HuH-7.5 (cell line): ENCODE measurements around the gene PPHLN1.

ENCODE experiments used
- DNase-seq: peaks from one replicate; pipeline ENCODE4 v3.0.0; 2011; ENCODE audit warnings: low spot score

PPHLN1 gene

GRCh38 chr12:42442311-42442759 lies 116.4 kb downstream of the PPHLN1 start:
- no peak for DNase-seq

DNA sequence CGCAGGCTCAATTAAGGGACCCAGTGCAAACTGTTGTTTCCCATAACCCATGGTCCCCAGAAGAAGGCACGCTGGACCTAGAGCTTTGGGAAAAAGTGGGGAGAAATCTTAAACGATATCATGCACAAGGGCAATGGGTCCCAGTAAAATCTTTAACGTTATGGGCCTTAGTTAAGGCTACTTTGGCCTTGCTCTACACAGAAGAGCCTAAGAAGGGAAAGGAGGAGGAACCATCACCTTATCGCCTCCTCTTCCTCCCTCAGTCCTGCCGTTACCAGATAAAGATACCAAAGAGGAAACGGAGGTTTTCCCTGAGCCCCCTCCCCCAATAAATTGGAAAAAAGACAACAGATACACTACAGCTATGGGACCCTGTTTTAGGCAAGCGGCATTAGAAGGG lies 116.9 kb downstream of the PPHLN1 start:
- DNase-seq: no peak

GRCh38 chr12:42444192-42444943 lies 118.4 kb downstream of the PPHLN1 start:
- DNase-seq: no peak

DNA sequence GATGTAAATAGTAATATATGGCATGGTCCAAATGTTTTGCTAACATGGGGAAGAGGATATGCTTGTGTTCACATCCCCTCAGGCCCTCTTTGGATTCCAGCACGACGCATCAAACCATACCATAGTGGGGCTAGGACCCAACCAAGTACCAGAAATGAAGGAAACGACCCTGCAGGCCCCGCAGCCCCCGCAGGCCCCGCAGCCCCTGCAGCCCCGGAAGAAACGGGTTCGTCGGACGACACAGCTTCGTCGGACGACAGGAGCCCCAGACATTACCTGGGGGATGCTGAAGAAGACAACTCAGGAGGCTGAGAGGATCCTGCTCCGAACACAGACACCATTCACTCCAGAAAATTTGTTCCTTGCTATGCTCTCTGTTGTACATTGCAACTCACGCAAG lies 119.9 kb downstream of the PPHLN1 start:
- no peak for DNase-seq

DNA sequence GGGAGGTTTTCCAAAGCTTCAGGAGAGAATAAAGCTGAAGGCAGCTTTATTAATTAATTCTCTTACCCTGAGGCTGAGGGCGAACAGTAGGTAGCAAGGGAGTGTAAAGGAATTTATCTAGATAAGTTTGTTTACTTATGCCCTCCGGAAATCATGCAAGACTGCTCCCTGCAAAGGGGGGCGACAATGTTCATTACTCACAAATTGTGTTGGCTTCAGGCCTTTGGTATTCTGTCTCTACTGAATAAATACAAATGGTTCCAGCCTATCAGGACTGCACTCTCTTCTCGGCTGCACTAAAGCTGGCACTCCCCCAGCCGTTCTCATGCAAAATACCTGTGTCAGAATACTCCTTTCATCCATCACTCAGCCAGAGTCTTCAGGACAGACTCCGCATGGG lies 120.8 kb downstream of the PPHLN1 start:
- DNase-seq: no peak

DNA sequence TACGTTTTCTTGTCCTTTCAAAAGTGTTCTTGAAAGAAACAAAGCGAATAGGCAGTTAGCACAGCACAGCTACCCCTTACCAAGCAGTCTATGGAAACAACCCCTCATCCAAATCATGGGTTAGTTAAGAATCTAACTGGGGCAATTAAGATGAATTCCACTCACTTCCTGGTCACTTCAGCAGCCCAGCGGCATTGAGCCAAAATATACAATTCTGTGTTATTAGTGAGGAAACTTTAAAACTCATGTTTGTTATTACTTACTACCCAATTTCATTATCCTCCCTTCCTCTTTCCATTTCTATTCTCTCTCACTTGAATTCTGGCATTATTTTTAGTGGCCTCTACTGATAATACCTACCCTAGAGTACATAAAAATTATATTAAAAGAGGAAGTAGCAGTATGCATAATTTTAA lies 121.4 kb downstream of the PPHLN1 start:
- DNase-seq: no peak

- no peak for DNase-seq
Observed at GRCh38 chr12:42448841-42449240, 122.9 kb downstream of the PPHLN1 start.

GRCh38 chr12:42450248-42450647 lies 124.3 kb downstream of the PPHLN1 start:
- no peak for DNase-seq

DNA sequence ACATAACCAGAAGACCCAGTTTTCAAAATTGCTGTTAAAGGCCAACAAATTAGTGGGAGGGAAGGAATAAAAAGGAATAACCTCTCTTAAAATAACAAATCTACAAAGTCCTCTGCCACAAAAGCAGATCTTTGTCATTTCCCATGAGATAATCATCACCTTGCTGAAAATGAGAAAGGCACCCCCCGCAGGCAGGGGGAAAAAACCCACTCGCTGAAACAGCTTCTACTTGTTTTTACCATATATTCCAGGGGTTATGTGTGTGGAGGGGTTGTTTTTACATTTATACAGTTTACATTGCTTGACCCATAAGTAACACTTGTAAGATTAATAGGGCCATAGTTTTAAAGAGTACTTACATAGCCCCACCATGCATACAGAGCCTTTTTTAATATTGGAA lies 132.6 kb downstream of the PPHLN1 start:
- no peak for DNase-seq

DNA sequence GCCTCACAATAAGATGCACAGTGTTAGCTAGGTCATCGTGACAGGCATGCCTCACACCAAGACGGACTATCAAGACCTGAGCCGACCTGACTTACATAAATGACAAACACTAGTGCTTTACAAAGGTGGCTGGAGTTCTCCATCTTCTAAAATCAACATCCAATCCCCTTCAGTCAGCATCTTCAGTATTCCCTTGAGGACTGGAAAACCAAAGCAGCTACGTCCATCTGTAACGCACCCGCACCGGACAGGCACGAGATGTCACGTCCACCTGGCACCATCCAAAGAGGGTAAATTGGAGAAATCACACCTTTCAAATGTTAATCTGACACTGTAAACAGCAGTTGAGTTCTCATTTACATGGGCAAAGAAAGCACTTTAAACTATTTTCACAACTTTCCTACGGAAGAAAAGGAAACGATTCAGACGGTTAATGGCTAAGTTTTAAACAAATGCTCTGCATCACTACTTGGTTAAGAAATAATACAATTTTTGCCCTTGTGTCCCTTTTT lies 133.4 kb downstream of the PPHLN1 start:
- DNase-seq: no peak

DNA sequence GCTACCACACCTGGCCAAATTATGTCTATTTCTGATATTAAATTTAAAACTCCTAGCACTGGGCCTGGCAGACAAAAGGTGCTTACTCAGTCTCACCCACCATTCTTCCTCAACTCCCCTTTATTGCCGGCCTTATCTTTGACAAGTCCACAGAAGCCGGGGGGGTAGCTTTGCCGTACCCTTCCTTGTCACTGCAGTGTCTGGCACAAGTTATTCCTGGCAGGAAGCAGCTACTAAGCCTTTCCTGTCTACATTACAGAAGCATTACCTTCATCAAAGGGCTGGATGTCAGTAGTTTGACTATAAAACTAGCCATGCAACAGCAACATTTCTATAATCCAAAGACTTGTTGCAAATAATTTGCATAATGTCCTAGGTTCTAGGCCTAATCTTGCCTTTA lies 136.5 kb downstream of the PPHLN1 start:
- DNase-seq: no peak

GRCh38 chr12:42463671-42464070 lies 137.7 kb downstream of the PPHLN1 start:
- DNase-seq: no peak

DNA sequence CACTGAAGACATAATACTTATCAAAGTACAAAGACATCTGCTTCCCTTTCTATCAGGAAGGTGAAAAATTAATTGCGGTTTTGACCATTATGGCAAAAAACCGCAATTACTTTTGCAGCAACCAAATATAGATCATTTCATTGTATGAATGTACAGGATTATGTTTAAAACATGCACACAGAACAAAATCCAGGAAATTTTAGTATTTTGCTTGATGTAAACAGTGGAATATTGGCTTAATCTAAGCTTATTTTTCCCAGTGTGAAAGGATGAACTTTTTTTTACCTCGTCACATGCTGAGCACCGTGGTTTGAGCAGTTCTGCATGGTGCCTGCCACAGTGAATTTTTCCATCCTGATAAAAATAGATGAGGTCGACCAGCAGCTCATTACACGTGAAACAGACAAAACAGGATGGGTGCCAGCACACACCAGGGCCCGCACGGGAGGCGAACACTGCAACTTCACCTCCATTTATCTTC lies 142.4 kb downstream of the PPHLN1 start:
- DNase-seq: no peak

GRCh38 chr12:42468921-42469320 lies 143.0 kb downstream of the PPHLN1 start:
- no peak for DNase-seq

DNA sequence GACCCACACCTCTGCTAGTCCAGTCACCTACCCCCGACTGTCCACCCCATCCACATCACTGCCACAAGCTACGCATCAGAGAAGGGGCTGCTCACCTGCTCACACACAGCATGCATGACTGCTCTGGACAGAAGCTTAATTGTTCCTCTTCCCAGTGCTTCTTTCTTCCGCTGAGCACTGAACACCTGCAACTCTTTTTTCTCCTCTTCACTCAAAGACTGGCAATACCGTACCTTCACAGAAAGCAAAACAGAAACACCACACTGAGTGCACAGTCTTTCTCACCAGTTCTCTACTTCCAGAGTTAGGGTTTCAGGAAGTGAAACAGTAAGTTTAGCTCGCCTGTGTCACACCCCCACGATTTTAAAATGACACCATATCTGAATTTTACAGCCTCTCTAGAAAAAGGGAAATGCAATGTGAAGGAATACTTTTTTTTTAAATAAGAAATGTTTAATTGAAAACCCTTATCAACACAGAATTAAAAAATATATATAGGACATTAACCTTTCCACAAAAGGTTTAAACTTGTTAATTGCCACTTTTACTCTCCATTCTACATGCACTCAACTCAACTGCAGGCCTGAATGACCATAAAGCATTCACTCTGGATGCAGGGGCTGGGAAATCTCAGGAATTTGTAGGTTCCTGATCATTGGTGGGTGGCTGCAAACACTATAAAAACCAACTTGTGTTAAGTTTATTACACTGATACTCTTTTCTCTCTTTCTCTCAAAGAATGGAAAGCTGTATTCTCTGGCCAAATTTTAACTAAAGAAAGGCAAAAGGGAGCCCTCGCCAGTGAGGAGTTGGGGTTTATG lies 143.6 kb downstream of the PPHLN1 start:
- DNase-seq: no peak

- DNase-seq: no peak
Observed at GRCh38 chr12:42472376-42472775, 146.4 kb downstream of the PPHLN1 start.

GRCh38 chr12:42473130-42473529 lies 147.2 kb downstream of the PPHLN1 start:
- no peak for DNase-seq

GRCh38 chr12:42473561-42473960 lies 147.6 kb downstream of the PPHLN1 start:
- DNase-seq: no peak

DNA sequence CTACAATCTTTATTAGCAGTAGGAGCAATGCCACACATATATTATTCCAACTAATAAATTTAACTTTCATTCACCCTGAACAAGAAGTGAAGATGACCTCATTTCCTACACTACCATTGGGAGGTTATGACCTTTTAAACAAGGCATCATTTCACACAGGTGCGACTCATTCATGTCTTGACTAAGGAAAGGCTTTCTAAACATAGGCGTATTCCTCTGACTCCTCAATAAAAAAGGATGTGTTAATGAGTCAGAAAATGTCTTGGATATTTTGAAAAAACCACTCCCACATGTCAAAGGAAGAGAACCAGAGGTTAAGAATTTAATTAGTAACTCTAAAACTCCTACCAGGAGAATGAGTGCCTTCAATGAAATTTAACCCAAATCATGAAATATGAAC lies 148.4 kb downstream of the PPHLN1 start:
- no peak for DNase-seq

DNA sequence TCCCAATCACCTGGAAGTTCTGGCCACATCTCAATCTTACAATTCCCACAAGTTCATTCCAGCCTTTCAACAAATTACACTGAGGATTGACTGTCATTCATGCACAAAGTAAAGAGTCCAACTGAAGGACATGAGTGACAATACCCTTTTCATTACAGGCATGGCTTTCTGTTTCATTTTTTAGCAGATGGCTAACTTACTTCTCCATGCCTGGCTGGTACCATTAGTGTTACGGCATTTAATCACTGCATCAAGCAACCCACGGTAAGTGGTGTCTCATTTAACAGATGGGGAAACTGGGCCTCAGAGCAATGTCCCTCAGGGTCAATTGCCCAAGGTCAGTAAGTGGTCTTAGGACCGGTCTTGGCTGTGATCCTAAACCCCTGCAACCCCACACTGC lies 149.1 kb downstream of the PPHLN1 start:
- no peak for DNase-seq

GRCh38 chr12:42477941-42478340 lies 152.0 kb downstream of the PPHLN1 start:
- DNase-seq: no peak

DNA sequence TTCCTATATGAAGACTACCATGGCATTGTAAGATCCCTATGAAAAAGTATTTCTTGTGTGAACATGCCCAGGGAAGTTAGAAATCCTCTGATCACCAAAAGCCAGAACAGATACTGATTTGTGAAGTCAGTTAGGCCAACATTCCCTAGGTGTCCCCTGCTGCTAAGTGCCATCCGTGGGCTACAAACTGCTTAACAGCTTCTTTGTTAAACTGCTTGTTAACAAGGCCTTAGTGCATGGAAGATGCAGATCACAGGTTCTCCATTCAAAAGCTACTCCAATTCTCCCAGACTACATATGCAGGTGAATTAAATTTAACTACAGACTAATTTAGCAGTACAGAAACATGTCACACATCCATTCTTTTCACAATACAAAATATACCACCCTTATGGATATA lies 155.4 kb downstream of the PPHLN1 start:
- DNase-seq: no peak
